ENCODE measurements around the gene PCOLCE2.

Gene PCOLCE2, protein sequence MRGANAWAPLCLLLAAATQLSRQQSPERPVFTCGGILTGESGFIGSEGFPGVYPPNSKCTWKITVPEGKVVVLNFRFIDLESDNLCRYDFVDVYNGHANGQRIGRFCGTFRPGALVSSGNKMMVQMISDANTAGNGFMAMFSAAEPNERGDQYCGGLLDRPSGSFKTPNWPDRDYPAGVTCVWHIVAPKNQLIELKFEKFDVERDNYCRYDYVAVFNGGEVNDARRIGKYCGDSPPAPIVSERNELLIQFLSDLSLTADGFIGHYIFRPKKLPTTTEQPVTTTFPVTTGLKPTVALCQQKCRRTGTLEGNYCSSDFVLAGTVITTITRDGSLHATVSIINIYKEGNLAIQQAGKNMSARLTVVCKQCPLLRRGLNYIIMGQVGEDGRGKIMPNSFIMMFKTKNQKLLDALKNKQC

DNA sequence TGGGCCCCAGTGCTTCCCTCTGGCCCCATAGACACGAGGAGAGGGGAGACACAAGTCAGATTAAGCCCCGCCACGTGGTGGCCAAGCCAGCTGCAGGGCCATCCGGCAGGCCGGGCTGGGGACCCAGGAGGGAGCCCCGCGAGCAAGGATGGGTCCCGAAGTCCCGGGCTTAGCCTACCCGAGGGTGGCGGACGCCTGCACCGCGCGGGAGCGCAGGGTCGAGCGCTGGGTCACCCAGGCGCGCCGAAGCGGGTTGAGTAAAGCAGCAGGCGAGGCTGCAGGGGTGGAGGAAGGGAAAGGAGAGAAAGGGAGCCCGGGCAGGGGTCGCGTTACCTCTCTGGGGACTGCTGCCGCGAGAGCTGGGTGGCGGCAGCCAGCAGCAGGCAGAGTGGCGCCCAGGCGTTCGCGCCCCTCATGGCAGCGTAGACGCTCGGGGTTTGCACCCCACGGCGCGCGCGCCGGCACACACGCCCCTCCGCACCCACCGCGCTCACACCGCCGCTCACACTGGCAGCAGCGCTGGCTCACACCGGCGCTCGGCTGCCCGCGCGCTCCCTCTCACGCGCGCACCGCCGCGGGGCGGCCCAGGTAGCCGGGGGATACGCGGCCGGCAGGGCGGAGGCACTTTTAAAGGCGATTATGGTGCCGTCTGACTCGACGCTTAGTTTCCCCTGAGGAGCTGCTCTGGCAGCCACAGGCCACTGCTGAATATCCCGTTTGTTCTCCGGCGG, at the start of gene PCOLCE2:
TSS of gene PCOLCE2 (minus strand) at position 603 of the 731 bp plus-strand sequence. CDS start at position 416, 187 bp downstream.
- Histone ChIP-seq H3K4me2 (ENCODE audit: low read length) (no peak within 1 kb of the TSS), H3K27ac (ENCODE audit: low read depth, low read length) (no peak within 1 kb of the TSS)

DNA sequence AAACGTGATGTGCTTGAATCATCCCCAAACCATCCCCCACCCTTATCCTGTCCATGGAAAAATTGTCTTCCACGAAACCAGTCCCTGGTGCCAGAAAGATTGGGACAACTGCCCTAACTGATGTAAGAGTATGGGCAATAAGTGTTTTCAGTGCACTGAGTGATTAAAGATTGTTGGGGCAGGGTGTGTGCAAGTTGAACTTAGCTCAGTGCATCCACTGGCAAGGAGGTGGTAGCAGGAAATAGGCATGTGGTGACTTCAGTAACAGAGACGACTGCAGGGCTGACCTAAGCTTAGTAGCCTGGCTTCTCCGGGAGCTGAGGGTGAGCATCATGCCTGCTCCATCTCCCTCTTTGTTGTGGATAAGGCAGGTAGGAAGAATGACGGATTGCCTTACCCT, 47.1 kb upstream of the PCOLCE2 start:
- Histone ChIP-seq H3K27ac (ENCODE audit: low read depth, low read length) (no peak overlapping the region), H3K4me2 (ENCODE audit: low read length) (no peak overlapping the region), H3K36me3 (ENCODE audit: control insufficient read depth, low read length) (no peaks in the 10 kb centered on the region), H4K20me1 (ENCODE audit: control insufficient read depth, insufficient read depth, low read depth, low read length) (no peaks in the 10 kb centered on the region), H3F3A (ENCODE audit: control insufficient read depth, insufficient read depth) (no peaks in the 10 kb centered on the region), H3K27me3 (ENCODE audit: control insufficient read depth, low read length) (peaks cover 6% of the 10 kb centered on the region; the same call in 1 of the 2 replicates), H3K9me2 (replicated peaks; ENCODE audit: control insufficient read depth, low read length) (no peaks in the 10 kb centered on the region), H3K4me3 (ENCODE audit: low read length) (no peak overlapping the region), H3K79me2 (ENCODE audit: control insufficient read depth, low read length) (no peaks in the 10 kb centered on the region), H3K9me3 (ENCODE audit: control insufficient read depth, insufficient read depth, low read length) (no peaks in the 10 kb centered on the region), H3K4me1 (ENCODE audit: control insufficient read depth, low read length) (no peaks in the 10 kb centered on the region)
- TF ChIP-seq EZH2phosphoT487 (IDR thresholded peaks at IDR 0.05; ENCODE audit: borderline replicate concordance, low read length) (no peak), CTCF (IDR thresholded peaks at IDR 0.05; ENCODE audit: low read depth, low read length, poor library complexity, severe bottlenecking) (no peak)

More for the DNA sequence above, at the start of gene PCOLCE2:
- no peaks in the 10 kb centered on the region for H3K79me2 ChIP-seq (ENCODE audit: control insufficient read depth, low read length)
- H3K9me2 ChIP-seq (replicated peaks; ENCODE audit: control insufficient read depth, low read length) = no peaks in the 10 kb centered on the region
- H3K4me1 ChIP-seq (ENCODE audit: control insufficient read depth, low read length) = no peaks in the 10 kb centered on the region
- H3K4me3 ChIP-seq (ENCODE audit: low read length) = no peak within 1 kb of the TSS
- H3K27me3 ChIP-seq (ENCODE audit: control insufficient read depth, low read length) = no peaks in the 10 kb centered on the region
- no peaks in the 10 kb centered on the region for H3K9me3 ChIP-seq (ENCODE audit: control insufficient read depth, insufficient read depth, low read length)
- no peaks in the 10 kb centered on the region for H3K36me3 ChIP-seq (ENCODE audit: control insufficient read depth, low read length)
- TF ChIP-seq EZH2phosphoT487 (IDR thresholded peaks at IDR 0.05; ENCODE audit: borderline replicate concordance, low read length) = no peak
- TF ChIP-seq CTCF (IDR thresholded peaks at IDR 0.05; ENCODE audit: low read depth, low read length, poor library complexity, severe bottlenecking) = no peak
- H4K20me1 ChIP-seq (ENCODE audit: control insufficient read depth, insufficient read depth, low read depth, low read length) = no peaks in the 10 kb centered on the region
- no peaks in the 10 kb centered on the region for H3F3A ChIP-seq (ENCODE audit: control insufficient read depth, insufficient read depth)

- Histone ChIP-seq H3K4me3 (ENCODE audit: low read length) (no peak overlapping the region), H3K79me2 (ENCODE audit: control insufficient read depth, low read length) (no peaks in the 10 kb centered on the region), H3K4me1 (ENCODE audit: control insufficient read depth, low read length) (no peaks in the 10 kb centered on the region), H3K36me3 (ENCODE audit: control insufficient read depth, low read length) (no peaks in the 10 kb centered on the region), H3K9me2 (replicated peaks; ENCODE audit: control insufficient read depth, low read length) (no peaks in the 10 kb centered on the region), H3F3A (ENCODE audit: control insufficient read depth, insufficient read depth) (no peaks in the 10 kb centered on the region), H3K27me3 (ENCODE audit: control insufficient read depth, low read length) (peaks cover 6% of the 10 kb centered on the region; the same call in 1 of the 2 replicates), H3K9me3 (ENCODE audit: control insufficient read depth, insufficient read depth, low read length) (no peaks in the 10 kb centered on the region), H3K27ac (ENCODE audit: low read depth, low read length) (no peak overlapping the region), H4K20me1 (ENCODE audit: control insufficient read depth, insufficient read depth, low read depth, low read length) (no peaks in the 10 kb centered on the region), H3K4me2 (ENCODE audit: low read length) (no peak overlapping the region)
- TF ChIP-seq CTCF (IDR thresholded peaks at IDR 0.05; ENCODE audit: low read depth, low read length, poor library complexity, severe bottlenecking) = no peak
These were observed 46.0 kb upstream of the PCOLCE2 start for GRCh38 chr3:142934887-142935269.
